Endothelial cell of umbilical vein (primary cell): ENCODE measurements around the gene SCNN1B.

Experiments used
- EZH2 ChIP-seq: IDR thresholded peaks from 2 replicates; pipeline ENCODE4 v1.6.1; 2012; ENCODE audit warnings: borderline replicate concordance, low read depth, mild to moderate bottlenecking, moderate library complexity, low read length, inconsistent platforms; ENCODE audit not compliant: severe bottlenecking
- FOS ChIP-seq: IDR thresholded peaks from 2 replicates; pipeline ENCODE4 v1.6.1; 2011; ENCODE audit warnings: mild to moderate bottlenecking, low read length, moderate library complexity, borderline replicate concordance; ENCODE audit not compliant: insufficient read depth
- JUN ChIP-seq: IDR thresholded peaks from 2 replicates; pipeline ENCODE4 v1.6.1; 2011; ENCODE audit warnings: borderline replicate concordance, low read depth; ENCODE audit not compliant: insufficient read length, insufficient read depth
- MYC ChIP-seq: IDR thresholded peaks from one replicate; pipeline ENCODE4 v1.6.1; 2011; ENCODE audit warnings: mild to moderate bottlenecking, low read depth, low read length
- POLR2A ChIP-seq: IDR thresholded peaks from 2 replicates; pipeline ENCODE4 v1.6.1; 2012; ENCODE audit warnings: low read depth, mild to moderate bottlenecking, control low read depth, low read length
- POLR2AphosphoS5 ChIP-seq: IDR thresholded peaks from 2 replicates; pipeline ENCODE4 v1.6.1; 2012; ENCODE audit warnings: low read depth, mild to moderate bottlenecking, control low read depth, low read length, moderate library complexity; ENCODE audit not compliant: insufficient read depth
- TF ChIP-seq, protein P1 (sequence below), 2 donors: IDR thresholded peaks; 1 replicate in 1 of 2; 2 replicates in 1 of 2; pipeline ENCODE4 v1.5.1; 2011; ENCODE audit warnings: low read length in 2 of 2, mild to moderate bottlenecking in 2 of 2, moderate library complexity in 2 of 2, control low read depth in 1 of 2, inconsistent platforms in 1 of 2, low read depth in 1 of 2; ENCODE audit not compliant: insufficient read depth in 1 of 2; ENCODE audit errors: extremely low read depth in 1 of 2
- TF ChIP-seq, protein P2 (sequence below): IDR thresholded peaks from 2 replicates; pipeline ENCODE4 v1.6.1; 2011; ENCODE audit not compliant: insufficient read depth, insufficient read length

DNA sequence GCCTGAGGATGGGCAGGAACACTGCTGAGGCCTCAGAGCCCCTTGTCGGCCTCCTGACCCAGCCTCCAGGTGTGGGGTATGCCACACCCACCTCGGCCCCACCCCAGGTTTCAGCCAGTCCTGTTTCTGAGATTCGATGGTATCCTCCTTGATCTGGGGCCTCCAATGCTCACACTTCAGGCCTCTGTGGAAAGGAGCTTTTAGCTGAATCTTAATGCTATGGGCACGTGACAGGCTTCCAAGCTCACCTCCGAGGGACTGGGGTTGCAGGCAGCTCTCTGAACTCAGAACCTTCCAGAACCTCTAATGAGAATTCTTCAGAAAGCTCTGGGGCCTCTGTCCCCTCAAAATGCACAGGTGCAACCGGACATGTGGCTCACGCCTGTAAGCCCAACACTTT is 54.8 kb downstream of the SCNN1B start:
- TF ChIP-seq POLR2AphosphoS5 (no peak), POLR2A (no peak), EZH2 (no peak), MYC (no peak), JUN (no peak), FOS (no peak)
- TF ChIP-seq, protein P1, sequence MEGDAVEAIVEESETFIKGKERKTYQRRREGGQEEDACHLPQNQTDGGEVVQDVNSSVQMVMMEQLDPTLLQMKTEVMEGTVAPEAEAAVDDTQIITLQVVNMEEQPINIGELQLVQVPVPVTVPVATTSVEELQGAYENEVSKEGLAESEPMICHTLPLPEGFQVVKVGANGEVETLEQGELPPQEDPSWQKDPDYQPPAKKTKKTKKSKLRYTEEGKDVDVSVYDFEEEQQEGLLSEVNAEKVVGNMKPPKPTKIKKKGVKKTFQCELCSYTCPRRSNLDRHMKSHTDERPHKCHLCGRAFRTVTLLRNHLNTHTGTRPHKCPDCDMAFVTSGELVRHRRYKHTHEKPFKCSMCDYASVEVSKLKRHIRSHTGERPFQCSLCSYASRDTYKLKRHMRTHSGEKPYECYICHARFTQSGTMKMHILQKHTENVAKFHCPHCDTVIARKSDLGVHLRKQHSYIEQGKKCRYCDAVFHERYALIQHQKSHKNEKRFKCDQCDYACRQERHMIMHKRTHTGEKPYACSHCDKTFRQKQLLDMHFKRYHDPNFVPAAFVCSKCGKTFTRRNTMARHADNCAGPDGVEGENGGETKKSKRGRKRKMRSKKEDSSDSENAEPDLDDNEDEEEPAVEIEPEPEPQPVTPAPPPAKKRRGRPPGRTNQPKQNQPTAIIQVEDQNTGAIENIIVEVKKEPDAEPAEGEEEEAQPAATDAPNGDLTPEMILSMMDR (IDR thresholded peaks at IDR 0.05; ENCODE audit: extremely low read depth in 1 of 2, insufficient read depth in 1 of 2, low read depth in 1 of 2, low read length in 2 of 2), result no peak
- TF ChIP-seq, protein P2, sequence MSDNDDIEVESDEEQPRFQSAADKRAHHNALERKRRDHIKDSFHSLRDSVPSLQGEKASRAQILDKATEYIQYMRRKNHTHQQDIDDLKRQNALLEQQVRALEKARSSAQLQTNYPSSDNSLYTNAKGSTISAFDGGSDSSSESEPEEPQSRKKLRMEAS, result no peak
